K562 (cell line): ENCODE measurements around the gene AP1S3. TPM values are rescaled to one million over a fixed set of nuclear protein-coding genes. Genes with fewer than 3 reads are reported as not detected.

Source experiments
- ATAC-seq: fragments of 200-7000 bp; cut with Tn5 transposase; 3 replicates; pipeline ENCODE4 v1.9.1; 2020; ENCODE audit warnings: moderate library complexity
- BruUV-seq: library from RNA; stranded (reverse); fragments of 400-500 nt; replicated peaks from 2 replicates; lab custom pipeline; 2021; lab: Mats Ljungman, UMichigan
- CTCF ChIA-PET: fragments of 300-600 bp; formaldehyde crosslinking; extraction: SDS; loops from one replicate; lab custom pipeline; 2021; ENCODE audit warnings: low intra/inter-chr PET ratio; lab: Yijun Ruan, JAX
- POLR2A ChIA-PET: fragments of 300-600, 350-650 bp; sonication (Branson Sonifier 250); formaldehyde crosslinking; extraction: SDS; loops from one replicate; lab custom pipeline; 2021; ENCODE audit warnings: antibody characterized with exemption, inconsistent platforms; lab: Yijun Ruan, JAX
- DNase-seq, 4 experiments: peaks; one replicate each; pipeline versions ENCODE4 v3.0.0 to v3.0.0-alpha.2; 2011 to 2018; ENCODE audit warnings: low spot score in 3 of 4, mixed read lengths in 3 of 4; ENCODE audit errors: extremely low read depth in 1 of 4
- FAIRE-seq: peaks from 2 replicates; lab custom pipeline; 2011; peaks lifted over from hg19 to GRCh38; lab: Jason Lieb, UNC
- H2AFZ ChIP-seq: 2 replicates; pipeline ENCODE4 v1.6.0; 2011; ENCODE audit warnings: low read depth, low read length, control low read depth, inconsistent platforms
- H3K27ac ChIP-seq: fragments of 200-600 bp; 3 replicates; pipeline ENCODE4 v1.8.0; 2011; ENCODE audit warnings: low read depth, mild to moderate bottlenecking, control low read depth, inconsistent platforms, low read length, moderate library complexity, mixed read lengths; ENCODE audit errors: extremely low read depth
- H3K27me3 ChIP-seq, 2 experiments: fragments of 300-600 bp in 1 of 2; 2 replicates in 1 of 2; 3 replicates in 1 of 2; pipeline versions ENCODE4 v1.6.0 to v1.8.0; 2011; ENCODE audit warnings: inconsistent platforms in 2 of 2, low read length in 2 of 2, mild to moderate bottlenecking in 1 of 2, mixed read lengths in 1 of 2, moderate library complexity in 1 of 2; ENCODE audit not compliant: control insufficient read depth in 2 of 2, insufficient read depth in 2 of 2
- H3K36me3 ChIP-seq: fragments of 300-600 bp; 3 replicates; pipeline ENCODE4 v1.8.0; 2011; ENCODE audit warnings: mild to moderate bottlenecking, low read length, inconsistent platforms; ENCODE audit not compliant: control insufficient read depth, insufficient read depth
- H3K4me1 ChIP-seq, 2 experiments: fragments of 200-600 bp in 1 of 2; replicated peaks in 1 of 2; 2 replicates in 1 of 2; 3 replicates in 1 of 2; pipeline versions ENCODE4 v1.5.1 to v1.8.0; 2011; ENCODE audit warnings: inconsistent platforms in 2 of 2, low read length in 2 of 2, mild to moderate bottlenecking in 1 of 2, mixed read lengths in 1 of 2, moderate library complexity in 1 of 2; ENCODE audit not compliant: control insufficient read depth in 2 of 2, insufficient read depth in 2 of 2
- H3K4me2 ChIP-seq: 2 replicates; pipeline ENCODE4 v1.6.1; 2011; ENCODE audit warnings: low read length, control low read depth, inconsistent platforms, mixed read lengths; ENCODE audit not compliant: insufficient read depth
- H3K4me3 ChIP-seq: fragments of 200-600 bp; sonication (generic), shearing (Covaris generic); 2 replicates; pipeline ENCODE4 v1.5.1; 2016; ENCODE audit warnings: control low read depth, inconsistent platforms
- H3K79me2 ChIP-seq: fragments of 200-600 bp; 3 replicates; pipeline ENCODE4 v1.8.0; 2011; ENCODE audit warnings: low read length, inconsistent platforms; ENCODE audit not compliant: control insufficient read depth, insufficient read depth
- H3K9ac ChIP-seq, 2 experiments: 2 replicates each; pipeline versions ENCODE4 v1.6.0 to v1.6.1; 2011; ENCODE audit warnings: low read depth in 2 of 2, low read length in 2 of 2, control low read depth in 1 of 2, inconsistent platforms in 1 of 2, mild to moderate bottlenecking in 1 of 2, mixed read lengths in 1 of 2; ENCODE audit not compliant: insufficient read depth in 1 of 2
- H3K9me1 ChIP-seq: one replicate; pipeline ENCODE4 v1.6.0; 2011; ENCODE audit warnings: inconsistent platforms, mild to moderate bottlenecking, low read length, moderate library complexity; ENCODE audit not compliant: control insufficient read depth, insufficient read depth
- H3K9me3 ChIP-seq: replicated peaks from 2 replicates; pipeline ENCODE4 v1.5.1; 2011; ENCODE audit warnings: low read depth, low read length, inconsistent platforms; ENCODE audit not compliant: control insufficient read depth, insufficient read depth
- H4K20me1 ChIP-seq: replicated peaks from 2 replicates; pipeline ENCODE4 v1.6.1; 2011; ENCODE audit warnings: low read length, inconsistent platforms, mixed read lengths; ENCODE audit not compliant: control insufficient read depth, insufficient read depth
- ATF2 ChIP-seq: sonication (generic); formaldehyde crosslinking; IDR thresholded peaks from 2 replicates; pipeline ENCODE4 v1.8.1; 2022; ENCODE audit warnings: missing genetic modification reagents
- E2F5 ChIP-seq: sonication (generic); formaldehyde crosslinking; IDR thresholded peaks from 2 replicates; pipeline ENCODE4 v1.8.0; 2022; ENCODE audit warnings: mild to moderate bottlenecking, missing genetic modification reagents
- HNRNPLL ChIP-seq: fragments of 200-400 bp; formaldehyde crosslinking; IDR thresholded peaks from 2 replicates; pipeline ENCODE4 v1.6.1; 2017; ENCODE audit warnings: low read length, low read depth, mild to moderate bottlenecking; ENCODE audit not compliant: poor library complexity, severe bottlenecking
- ILF3 ChIP-seq: fragments of 450-650 bp; IDR thresholded peaks from 2 replicates; pipeline ENCODE4 v1.6.1; 2018; ENCODE audit warnings: antibody characterized with exemption, mild to moderate bottlenecking, moderate library complexity, borderline replicate concordance
- IRF2 ChIP-seq: sonication (generic); formaldehyde crosslinking; IDR thresholded peaks from 2 replicates; pipeline ENCODE4 v1.8.1; 2022; ENCODE audit warnings: mild to moderate bottlenecking, missing genetic modification reagents
- KLF6 ChIP-seq: fragments of 250-450 bp; sonication (Bioruptor Pico); IDR thresholded peaks from 2 replicates; pipeline ENCODE4 v1.4.0; 2020; ENCODE audit warnings: mild to moderate bottlenecking, moderate library complexity, borderline replicate concordance
- MAFK ChIP-seq: IDR thresholded peaks from 2 replicates; pipeline ENCODE4 v1.6.1; 2011; ENCODE audit warnings: low read length, improper control_type of control experiment
- MCM5 ChIP-seq: fragments of 450-650 bp; IDR thresholded peaks from 2 replicates; pipeline ENCODE4 v1.6.1; 2016; ENCODE audit warnings: low read depth
- MTF1 ChIP-seq: fragments of 250-450 bp; sonication (Bioruptor Pico); IDR thresholded peaks from 2 replicates; pipeline ENCODE4 v1.9.0; 2021; ENCODE audit warnings: moderate library complexity, mild to moderate bottlenecking, inconsistent platforms, borderline replicate concordance
- NELFE ChIP-seq: IDR thresholded peaks from 2 replicates; pipeline ENCODE4 v1.6.1; 2011; ENCODE audit warnings: mild to moderate bottlenecking; ENCODE audit not compliant: insufficient read depth, insufficient read length
- NEUROD1 ChIP-seq: fragments of 150-350 bp; IDR thresholded peaks from 2 replicates; pipeline ENCODE4 v1.6.1; 2014; ENCODE audit warnings: borderline replicate concordance, low read length, low read depth; ENCODE audit not compliant: partially characterized antibody
- NFE2L1 ChIP-seq: fragments of 450-650 bp; IDR thresholded peaks from 2 replicates; pipeline ENCODE4 v1.6.1; 2016; ENCODE audit warnings: missing genetic modification characterization, low read depth, mild to moderate bottlenecking, missing compliant biosample characterization, moderate library complexity, borderline replicate concordance
- PHF20 ChIP-seq: fragments of 450-650 bp; IDR thresholded peaks from 2 replicates; pipeline ENCODE4 v1.6.1; 2018; ENCODE audit not compliant: partially characterized antibody
- SMC3 ChIP-seq: conservative IDR thresholded peaks from 2 replicates; pipeline ENCODE4 v1.6.1; 2011; ENCODE audit warnings: low read depth, low read length, improper control_type of control experiment; ENCODE audit not compliant: insufficient read depth
- ZKSCAN3 ChIP-seq: fragments of 250-450 bp; sonication (Bioruptor Pico); IDR thresholded peaks from 2 replicates; pipeline ENCODE4 v1.4.0; 2020
- ZNF175 ChIP-seq: fragments of 200-800 bp; sonication (Bioruptor generic); IDR thresholded peaks from 2 replicates; pipeline ENCODE4 v1.6.1; 2016; ENCODE audit warnings: low read depth, mild to moderate bottlenecking, missing genetic modification characterization, missing compliant biosample characterization
- ZNF586 ChIP-seq: fragments of 450-650 bp; formaldehyde crosslinking; conservative IDR thresholded peaks from 2 replicates; pipeline ENCODE4 v1.4.0; 2020; ENCODE audit warnings: mild to moderate bottlenecking, moderate library complexity
- ZNF717 ChIP-seq: fragments of 250-450 bp; sonication (Bioruptor Pico); IDR thresholded peaks from 2 replicates; pipeline ENCODE4 v1.5.0; 2021
- ZNF75A ChIP-seq: fragments of 450-650 bp; formaldehyde crosslinking; IDR thresholded peaks from 2 replicates; pipeline ENCODE4 v1.4.0; 2020; ENCODE audit warnings: mild to moderate bottlenecking
- ZNF764 ChIP-seq: fragments of 250-450 bp; sonication (Bioruptor Pico); IDR thresholded peaks from 2 replicates; pipeline ENCODE4 v1.4.0; 2020; ENCODE audit warnings: low read depth, mild to moderate bottlenecking, moderate library complexity
- in situ Hi-C: fragments of 300-500 bp; cut with MboI; formaldehyde crosslinking; loops from 4 replicates; pipeline ENCODE4 v1.15.0; 2018; ENCODE audit warnings: inconsistent platforms, mixed read lengths
- intact Hi-C: fragments of 100-400 bp; cut with micrococcal nuclease; formaldehyde crosslinking; loops from 2 replicates; pipeline ENCODE4 v1.14.2; 2022
- polyA plus RNA-seq, 8 experiments: library from polyadenylated mRNA; depleted of rRNA in 4 of 8; stranded (reverse) in 5 of 8; unstranded in 3 of 8; fragments of >200 nt; fragmentation: Nextera tagmentation in 2 of 8; fragmentation: Illumina TruSeq in 1 of 8; extraction: Ambion mirVana in 2 of 8; extraction: Trizol in 1 of 8; gene quantifications; 2 replicates each; pipeline versions ENCODE4 v1.2.1 to v1.2.3, GENCODE V29; 2011 to 2014; ENCODE audit warnings: inconsistent platforms in 1 of 8, missing spikeins in 1 of 8
- total RNA-seq, 7 experiments: library from RNA; depleted of rRNA in 6 of 7; stranded (reverse); fragments of >200 nt in 6 of 7; fragmentation: Illumina TruSeq in 2 of 7; extraction: Trizol in 2 of 7; gene quantifications; 2 replicates each; pipeline versions ENCODE4 v1.2.1 to v1.2.3, GENCODE V29; 2011 to 2021; ENCODE audit warnings: low replicate concordance in 1 of 7

The AP1S3 gene
- total and polyA plus RNA-seq, 9 of the 15 experiments (the other 6 are each of a cell fraction or from before 2014, with no cell fraction given), result 0.50 to 3.8 (median 2.1) TPM

- ChIA-PET POLR2A (interaction anchor here (0.6 kb wide), 1 partner anchor 33 kb away, joined by 5 read pairs; no protein-coding TSS in a partner anchor), CTCF (no interaction called here)
- no peak overlapping the region for H3K4me2 ChIP-seq
- H3K79me2 ChIP-seq, result no peaks in the 10 kb centered on the region
- no peak for DNase-seq
- H3K4me1 ChIP-seq, result no peaks in the 10 kb centered on the region; a peak in 1 of 5 replicates
- H3K9ac ChIP-seq, result no peak overlapping the region
- H3K27me3 ChIP-seq, result 0 out of 5 replicates have a peak, but pooled peaks cover 0 to 4% of the 10 kb centered on the region in 2 experiments
- H3K9me1 ChIP-seq, result no peaks in the 10 kb centered on the region
- no peaks in the 10 kb centered on the region for H4K20me1 ChIP-seq
- TF ChIP-seq ILF3 (no peak), PHF20 (no peak), MAFK (no peak), NEUROD1 (no peak), NELFE (no peak), KLF6 (CRISPR knock-in tag) (no peak), ZNF175 (no peak), MTF1 (CRISPR knock-in tag) (no peak), NFE2L1 (tag) (no peak), ZNF75A (no peak), ZNF717 (no peak), E2F5 (CRISPR knock-in tag) (no peak), HNRNPLL (no peak), IRF2 (CRISPR knock-in tag) (no peak), ZNF586 (no peak), ZKSCAN3 (CRISPR knock-in tag) (no peak), ZNF764 (CRISPR knock-in tag) (no peak), SMC3 (no peak), ATF2 (CRISPR knock-in tag) (no peak), MCM5 (no peak)
- H3K27ac ChIP-seq, result no peak overlapping the region
- no peaks in the 10 kb centered on the region for H3K36me3 ChIP-seq
- H3K9me3 ChIP-seq, result no peaks in the 10 kb centered on the region
- in situ Hi-C loops, result loop anchor here (25.0 kb wide), 1 partner anchor 861 kb away; no protein-coding TSS in a partner anchor
- no peak for ATAC-seq
- no peak overlapping the region for H2AFZ ChIP-seq
- intact Hi-C loops, result no loop called here
- no peak overlapping the region for H3K4me3 ChIP-seq
- no TSS peak for BruUV-seq
- no peak for FAIRE-seq
Measured at GRCh38 chr2:223822818-223823217, 14.6 kb downstream of the AP1S3 start.
